Measurements from ENCODE around the gene CAMK1G. TPM values are rescaled to one million over a fixed set of nuclear protein-coding genes. Genes with fewer than 3 reads are reported as not detected.

The CAMK1G gene
- total RNA-seq, 1 donor: 0.90 TPM

GRCh38 chr1:209643285-209644020 lies 59.9 kb downstream of the CAMK1G start:
- H3K4me3 ChIP-seq (ENCODE audit: low read depth, low read length): no peak overlapping the region
- no peak for TF ChIP-seq CTCF (IDR thresholded peaks at IDR 0.05; ENCODE audit: insufficient read depth, low read length)
- peak; percentile 87 for DNase-seq (ENCODE audit: low read depth)

GRCh38 chr1:209645574-209646452 lies 62.3 kb downstream of the CAMK1G start:
- no peak for DNase-seq (ENCODE audit: low read depth)
- no peak for TF ChIP-seq CTCF (IDR thresholded peaks at IDR 0.05; ENCODE audit: insufficient read depth, low read length)
- H3K4me3 ChIP-seq (ENCODE audit: low read depth, low read length): no peak overlapping the region

- no peak for DNase-seq (ENCODE audit: low read depth)
Measured at GRCh38 chr1:209646558-209646957, 63.0 kb downstream of the CAMK1G start.

GRCh38 chr1:209647156-209647555 lies 63.6 kb downstream of the CAMK1G start:
- TF ChIP-seq CTCF (IDR thresholded peaks at IDR 0.05; ENCODE audit: insufficient read depth, low read length): no peak
- no peak overlapping the region for H3K4me3 ChIP-seq (ENCODE audit: low read depth, low read length)
- DNase-seq (ENCODE audit: low read depth): no peak

More at GRCh38 chr1:209646558-209646957, 63.0 kb downstream of the CAMK1G start:
- no peak overlapping the region for H3K4me3 ChIP-seq (ENCODE audit: low read depth, low read length)
- TF ChIP-seq CTCF (IDR thresholded peaks at IDR 0.05; ENCODE audit: insufficient read depth, low read length): peak; percentile 30

GRCh38 chr1:209648346-209648745 lies 64.8 kb downstream of the CAMK1G start:
- DNase-seq (ENCODE audit: low read depth): no peak
- no peak for TF ChIP-seq CTCF (IDR thresholded peaks at IDR 0.05; ENCODE audit: insufficient read depth, low read length)
- no peak overlapping the region for H3K4me3 ChIP-seq (ENCODE audit: low read depth, low read length)

- no peak overlapping the region for H3K4me3 ChIP-seq (ENCODE audit: low read depth, low read length)
- TF ChIP-seq CTCF (IDR thresholded peaks at IDR 0.05; ENCODE audit: insufficient read depth, low read length): no peak
- peak; percentile 97 for DNase-seq (ENCODE audit: low read depth)
Measured at GRCh38 chr1:209648931-209649776, 65.6 kb downstream of the CAMK1G start.

Measured in fibroblast of the aortic adventitia (primary cell).